Measurements from ENCODE around the gene RTEL1.
"Not testable (repeated sequence)": the region's sequence is repeated elsewhere in the genome, so short reads cannot be mapped to it uniquely, and the experiment has no call there.

The RTEL1 gene

DNA sequence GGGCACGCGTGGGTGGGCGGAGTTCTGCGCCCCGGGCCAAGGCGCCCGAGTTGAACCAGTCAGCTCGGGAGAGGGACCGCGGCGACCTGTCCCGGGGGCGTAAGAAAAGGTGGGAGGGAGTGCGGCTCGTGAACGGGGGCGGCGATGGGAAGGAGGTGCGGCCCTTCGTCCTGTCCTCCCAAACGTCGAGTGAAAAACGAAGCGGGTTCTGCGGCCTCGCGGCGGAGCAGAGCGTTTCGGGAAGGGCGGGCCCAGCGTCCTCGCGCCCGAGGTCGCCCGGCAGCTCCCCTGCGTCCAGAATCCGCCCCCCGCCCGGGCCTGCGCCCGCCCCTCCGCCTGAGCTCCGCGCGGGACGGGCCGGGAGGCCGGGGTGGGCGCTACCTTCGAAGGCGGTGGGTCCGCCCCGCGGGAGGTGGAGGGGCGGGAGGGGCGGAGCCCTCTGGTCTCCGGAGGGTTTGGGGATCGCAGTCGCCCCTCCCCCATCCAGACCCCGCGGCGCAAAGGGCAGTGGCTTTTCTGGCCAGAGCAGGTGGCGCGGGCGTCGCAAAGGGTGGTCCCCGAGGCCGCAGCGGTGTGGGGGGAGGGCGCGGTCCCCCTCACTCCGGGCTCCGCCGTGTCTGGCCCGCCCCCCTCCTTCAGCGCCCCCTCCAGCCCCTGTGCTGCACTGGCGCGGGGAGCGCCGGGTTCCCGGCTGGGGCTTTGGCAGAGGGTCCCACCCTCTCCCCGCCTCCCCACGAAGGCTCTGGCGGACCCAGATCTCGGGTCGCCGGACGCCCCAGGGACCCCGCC is 5.7 kb upstream of the RTEL1 start:
- DNase-seq, result peak; percentile 65

DNA sequence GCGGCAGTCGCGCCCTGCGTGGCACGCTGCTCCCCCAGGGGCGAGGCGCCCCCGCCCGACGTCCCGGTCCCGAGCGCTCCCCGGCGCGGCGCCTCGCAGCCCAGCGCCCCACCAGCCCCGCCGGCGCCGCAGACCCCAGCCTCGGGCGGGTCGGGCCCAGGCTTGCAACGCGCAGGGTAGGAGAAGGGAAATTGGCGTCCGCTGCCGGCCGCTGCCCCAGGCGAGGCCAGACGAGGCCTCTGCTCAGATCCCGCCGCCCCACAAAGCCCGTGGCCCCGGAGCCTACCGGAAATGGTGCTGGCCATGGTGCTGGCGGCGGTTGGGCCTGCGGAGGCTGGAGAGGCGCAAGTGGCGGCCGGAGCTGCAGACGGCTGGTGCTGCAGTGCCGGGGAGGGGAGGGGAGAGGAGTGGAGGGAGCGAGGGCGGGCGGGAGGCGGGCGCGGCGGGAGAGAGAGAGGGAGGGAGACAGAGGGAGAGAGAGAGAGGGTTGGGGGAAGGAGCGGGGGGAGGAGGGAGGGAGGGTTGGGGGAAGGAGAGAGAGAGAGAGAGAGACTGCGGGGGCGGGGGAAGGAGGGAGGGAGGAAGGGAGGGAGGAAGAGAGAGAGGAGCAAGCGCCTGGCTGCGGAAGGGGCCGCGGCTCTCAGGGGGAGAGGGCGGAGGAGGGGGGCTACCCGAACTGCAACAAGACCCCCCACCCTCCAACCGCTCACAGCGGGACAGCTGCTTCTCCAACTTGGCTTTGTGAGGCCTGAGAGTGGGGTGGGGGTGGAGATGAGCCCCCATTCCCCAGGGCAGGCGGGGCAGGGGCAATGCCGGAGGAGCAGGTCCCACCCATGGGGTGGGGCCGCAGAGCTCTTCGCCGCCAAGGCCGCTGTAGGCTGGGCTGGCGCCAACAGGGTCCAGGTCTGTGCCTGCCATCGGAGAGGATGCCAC is 4.8 kb upstream of the RTEL1 start, which contains the start of gene STMN3:
STMN3 (minus strand) TSS at position 384 of the 933 bp plus-strand sequence; CDS start at position 305, 79 bp downstream.
- DNase-seq, result peak; percentile 87

DNA sequence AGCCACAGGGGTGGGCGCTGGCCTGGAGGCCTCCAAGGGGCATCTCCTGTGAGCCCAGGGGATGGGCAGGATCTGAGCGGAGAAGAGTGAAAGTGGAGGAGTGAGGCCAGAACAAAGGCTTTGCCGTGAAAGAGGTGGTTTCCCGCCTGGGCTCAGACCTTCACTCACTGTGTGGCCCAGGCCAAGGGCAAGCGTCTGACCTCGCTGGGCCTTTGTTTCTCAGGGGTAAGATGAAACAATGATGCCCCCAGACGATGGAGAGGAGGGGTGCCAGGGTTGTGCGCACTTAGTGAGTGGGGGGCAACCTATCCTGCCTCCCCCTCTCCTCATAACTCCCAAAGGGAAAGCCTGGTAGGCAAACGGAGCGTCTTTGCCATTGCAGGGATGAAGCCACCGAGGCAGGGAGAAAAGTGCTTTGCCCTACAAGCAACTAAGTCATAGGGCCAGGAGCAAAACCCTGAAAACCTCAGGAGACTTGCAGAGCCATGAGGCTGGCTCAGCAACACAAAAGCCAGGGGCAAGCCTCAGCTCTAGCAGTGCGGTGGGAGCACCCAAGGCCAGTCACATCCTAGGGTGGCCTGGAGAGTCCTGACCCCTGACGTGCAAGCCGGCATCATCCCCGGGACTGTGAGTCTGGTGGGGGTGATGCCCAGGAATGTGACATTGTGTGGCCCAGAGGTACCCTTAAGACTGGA is 4.0 kb upstream of the RTEL1 start:
- no peak for DNase-seq

DNA sequence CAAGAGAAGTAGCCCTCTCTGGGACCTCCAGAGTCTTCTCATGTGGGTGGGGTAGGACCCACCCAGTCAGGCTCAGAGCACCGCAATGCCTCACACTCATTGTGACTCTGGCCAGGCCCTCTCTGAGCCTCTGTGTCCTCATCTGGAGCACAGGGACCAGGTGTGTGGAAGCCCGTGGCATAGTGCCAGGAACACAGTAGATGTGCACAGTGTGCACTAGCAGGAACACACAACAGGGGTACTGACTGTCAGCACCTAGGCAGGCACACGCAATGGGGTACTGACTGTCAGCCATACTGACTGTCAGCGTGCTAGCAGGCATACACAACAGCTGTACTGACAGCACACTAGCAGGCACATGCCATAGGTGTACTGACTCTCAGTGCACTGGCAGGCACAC is 2.9 kb upstream of the RTEL1 start:
- no peak for DNase-seq

DNA sequence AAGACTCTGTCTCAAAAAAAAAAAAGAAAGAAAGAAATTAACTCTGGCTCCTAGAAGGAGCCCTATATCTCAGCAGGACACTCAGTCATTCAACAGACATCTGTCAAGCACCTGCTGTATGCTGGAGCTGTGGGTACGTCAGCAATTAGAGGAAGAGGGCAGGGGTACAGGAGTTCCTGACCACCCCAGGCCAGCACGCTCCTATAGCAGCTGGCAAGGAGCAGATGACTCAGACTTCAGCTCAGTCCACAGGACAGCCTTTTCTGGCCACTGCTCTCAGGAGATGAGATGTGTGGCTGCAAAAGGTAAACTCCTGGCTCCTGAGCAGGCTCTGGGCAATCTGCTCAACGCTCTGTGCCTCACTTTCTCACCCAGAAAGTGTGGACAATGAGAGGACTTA is 1.7 kb upstream of the RTEL1 start:
- no peak for DNase-seq

DNA sequence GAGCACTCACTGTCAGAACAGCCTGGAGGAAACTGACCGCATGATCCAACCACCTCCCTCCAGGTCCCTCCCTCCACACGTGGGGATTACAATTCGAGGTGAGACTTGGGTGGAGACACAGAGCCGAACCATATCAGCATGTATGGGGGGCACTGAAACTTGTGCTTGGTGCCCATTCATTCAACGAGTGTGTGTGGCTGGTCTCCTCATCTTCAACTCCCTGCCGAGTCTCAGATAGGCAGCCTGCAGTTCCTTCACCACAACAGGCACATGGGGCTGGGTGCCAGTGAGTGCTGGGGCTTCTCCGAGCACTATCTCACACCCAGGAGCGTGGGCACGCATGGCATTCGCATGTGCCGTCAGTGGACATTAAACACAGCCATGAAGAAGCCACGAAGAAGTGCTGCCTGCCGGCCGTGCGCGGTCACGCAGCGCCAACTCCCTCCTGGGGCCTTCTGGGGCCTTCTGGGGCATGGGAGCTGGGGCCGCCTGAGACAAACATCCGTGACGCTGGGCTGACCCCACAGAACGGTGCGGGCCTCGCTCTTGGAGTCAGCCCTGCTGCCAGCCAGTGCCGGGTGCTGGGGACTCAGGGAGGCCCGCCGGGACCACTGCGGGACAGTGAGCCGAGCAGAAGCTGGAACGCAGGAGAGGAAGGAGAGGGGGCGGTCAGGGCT is 714 bp upstream of the RTEL1 start:
- no peak for DNase-seq

DNA sequence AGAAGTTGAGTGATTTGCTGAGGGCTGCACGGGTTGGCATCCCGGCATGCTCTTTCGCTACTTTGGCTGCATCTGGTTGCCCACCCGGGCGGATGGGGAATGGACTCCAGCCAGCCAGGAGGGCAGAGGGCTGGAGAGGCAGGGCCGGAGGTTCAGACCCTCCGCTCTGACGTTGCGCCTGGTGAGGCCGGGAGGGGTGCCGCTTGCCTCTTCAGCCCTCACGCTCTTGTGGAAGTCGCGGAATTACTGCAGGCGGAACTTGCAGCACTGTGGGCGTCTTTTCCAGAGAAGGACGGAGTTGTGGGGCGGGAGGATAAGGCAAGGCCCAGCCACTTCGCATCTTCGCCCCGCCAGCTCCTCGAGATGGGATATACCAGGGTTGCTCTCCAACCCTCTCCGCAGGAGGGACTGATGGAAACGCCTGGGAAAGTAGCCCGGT is 656 bp downstream of the RTEL1 start:
- DNase-seq, result peak; percentile 23

DNA sequence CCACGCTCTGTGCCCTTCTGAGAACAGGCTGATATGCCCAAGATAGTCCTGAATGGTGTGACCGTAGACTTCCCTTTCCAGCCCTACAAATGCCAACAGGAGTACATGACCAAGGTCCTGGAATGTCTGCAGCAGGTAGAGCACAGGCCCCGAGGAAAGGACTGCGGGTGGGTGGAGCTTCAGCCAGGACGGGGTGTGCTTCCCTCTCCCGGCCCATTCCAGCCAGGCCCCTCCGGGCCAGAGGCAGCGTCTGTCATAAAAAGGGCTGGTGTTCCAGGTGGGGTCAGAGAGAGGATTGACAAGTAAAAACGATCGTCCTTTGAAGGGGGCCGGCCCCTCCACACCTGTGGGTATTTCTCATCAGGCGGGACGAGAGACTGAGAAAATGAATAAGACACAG is 1.3 kb downstream of the RTEL1 start:
- DNase-seq, result no peak

DNA sequence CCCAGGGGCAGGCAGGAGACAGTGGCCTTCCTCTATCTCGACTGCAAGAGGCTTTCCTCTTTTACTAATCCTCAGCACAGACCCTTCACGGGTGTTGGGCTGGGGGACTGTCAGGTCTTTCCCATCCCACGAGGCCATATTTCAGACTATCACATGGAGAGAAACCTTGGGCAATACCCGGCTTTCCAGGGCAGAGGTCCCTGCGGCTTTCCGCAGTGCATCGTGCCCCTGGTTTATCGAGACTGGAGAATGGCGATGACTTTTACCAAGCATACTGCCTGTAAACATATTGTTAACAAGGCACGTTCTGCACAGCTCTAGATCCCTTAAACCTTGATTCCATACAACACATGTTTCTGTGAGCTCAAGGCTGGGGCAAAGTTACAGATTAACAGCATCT is 2.1 kb downstream of the RTEL1 start:
- DNase-seq, result not testable (repeated sequence)

DNA sequence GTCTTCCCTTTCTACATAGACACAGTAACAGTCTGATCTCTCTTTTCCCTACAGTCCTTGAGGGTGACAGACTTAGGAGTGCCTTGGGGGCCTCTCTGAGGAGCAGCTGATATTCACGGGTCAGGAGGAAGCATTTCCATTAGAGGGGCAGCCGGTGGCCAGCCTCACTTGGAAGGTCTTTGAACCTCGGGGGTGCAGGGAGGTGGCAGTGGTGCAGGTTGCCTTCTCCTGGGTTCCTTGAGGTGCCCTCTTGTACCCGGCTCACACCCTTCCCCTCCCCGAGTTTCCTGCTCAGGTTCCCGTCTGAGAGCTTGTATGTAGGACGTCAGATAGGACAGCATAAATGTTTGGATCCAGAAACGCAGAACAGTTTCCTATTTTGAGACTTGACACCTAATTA is 2.5 kb downstream of the RTEL1 start:
- DNase-seq, result no peak

DNA sequence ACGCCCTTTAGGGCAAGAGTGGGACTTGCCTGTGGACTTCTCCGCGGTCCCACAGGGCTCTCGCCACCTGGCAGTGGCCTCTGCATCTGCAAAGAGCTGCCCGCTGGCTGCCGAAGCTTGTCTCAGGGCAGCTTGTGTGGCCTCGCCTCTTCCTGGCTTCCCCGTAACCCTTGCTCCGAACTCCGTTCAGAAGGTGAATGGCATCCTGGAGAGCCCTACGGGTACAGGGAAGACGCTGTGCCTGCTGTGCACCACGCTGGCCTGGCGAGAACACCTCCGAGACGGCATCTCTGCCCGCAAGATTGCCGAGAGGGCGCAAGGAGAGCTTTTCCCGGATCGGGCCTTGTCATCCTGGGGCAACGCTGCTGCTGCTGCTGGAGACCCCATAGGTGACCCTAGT is 3.0 kb downstream of the RTEL1 start:
- no peak for DNase-seq

DNA sequence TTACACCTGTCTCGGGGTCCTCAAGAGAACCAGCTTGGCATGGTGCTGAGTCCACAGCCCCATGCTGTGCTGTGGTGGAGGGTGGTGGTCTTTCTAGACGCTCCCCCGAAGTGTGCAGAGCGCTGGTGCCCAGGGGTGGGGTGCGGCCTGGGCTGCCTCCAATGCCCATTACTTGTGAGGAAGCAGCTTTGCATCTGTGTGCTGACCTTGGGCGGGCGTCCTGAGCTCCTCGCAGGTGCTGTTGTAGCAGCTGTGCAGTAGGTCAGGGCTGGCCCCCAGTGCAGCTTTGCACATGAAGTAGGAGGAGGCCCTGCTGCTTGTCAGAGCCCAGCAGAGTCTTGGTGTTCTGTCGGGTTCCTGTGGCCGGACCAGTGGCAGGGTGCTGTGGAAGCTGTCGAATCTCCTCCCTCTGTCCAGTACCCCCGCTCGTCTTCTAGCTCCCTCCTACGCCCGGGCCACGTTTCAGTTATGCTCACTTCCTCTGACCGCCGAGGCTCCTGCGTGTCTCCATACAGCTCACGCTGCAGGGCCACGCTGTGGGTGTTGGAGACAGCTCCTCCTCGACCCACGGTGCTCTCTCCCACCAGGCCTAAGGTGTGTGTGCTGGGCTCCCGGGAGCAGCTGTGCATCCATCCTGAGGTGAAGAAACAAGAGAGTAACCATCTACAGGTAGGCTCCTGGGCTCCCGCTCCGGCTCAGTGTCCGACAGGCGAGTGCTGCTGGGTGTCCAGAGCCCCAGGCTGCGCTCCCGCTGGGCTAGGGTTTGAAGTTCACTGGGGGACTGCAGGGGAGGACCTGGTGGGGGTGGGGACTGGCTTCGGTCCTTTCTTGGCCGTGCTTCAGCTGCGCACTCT is 4.1 kb downstream of the RTEL1 start:
- DNase-seq, result no peak

DNA sequence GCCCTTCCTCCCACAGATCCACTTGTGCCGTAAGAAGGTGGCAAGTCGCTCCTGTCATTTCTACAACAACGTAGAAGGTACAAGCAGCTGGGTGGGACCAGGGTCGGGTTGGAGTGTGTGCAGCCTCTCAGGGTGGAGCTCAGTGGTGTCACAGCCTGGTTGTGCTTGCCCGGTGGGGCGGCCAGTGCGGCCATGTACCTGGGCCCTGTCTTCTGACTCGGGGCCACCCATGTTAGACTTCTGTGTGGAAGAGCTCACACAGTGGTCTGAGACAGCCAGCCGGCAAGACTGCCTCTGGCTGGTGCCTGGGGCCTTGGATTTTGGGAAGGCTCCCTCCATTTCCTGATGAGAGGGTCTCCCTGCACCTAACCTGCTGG is 4.7 kb downstream of the RTEL1 start:
- DNase-seq, result no peak

DNA sequence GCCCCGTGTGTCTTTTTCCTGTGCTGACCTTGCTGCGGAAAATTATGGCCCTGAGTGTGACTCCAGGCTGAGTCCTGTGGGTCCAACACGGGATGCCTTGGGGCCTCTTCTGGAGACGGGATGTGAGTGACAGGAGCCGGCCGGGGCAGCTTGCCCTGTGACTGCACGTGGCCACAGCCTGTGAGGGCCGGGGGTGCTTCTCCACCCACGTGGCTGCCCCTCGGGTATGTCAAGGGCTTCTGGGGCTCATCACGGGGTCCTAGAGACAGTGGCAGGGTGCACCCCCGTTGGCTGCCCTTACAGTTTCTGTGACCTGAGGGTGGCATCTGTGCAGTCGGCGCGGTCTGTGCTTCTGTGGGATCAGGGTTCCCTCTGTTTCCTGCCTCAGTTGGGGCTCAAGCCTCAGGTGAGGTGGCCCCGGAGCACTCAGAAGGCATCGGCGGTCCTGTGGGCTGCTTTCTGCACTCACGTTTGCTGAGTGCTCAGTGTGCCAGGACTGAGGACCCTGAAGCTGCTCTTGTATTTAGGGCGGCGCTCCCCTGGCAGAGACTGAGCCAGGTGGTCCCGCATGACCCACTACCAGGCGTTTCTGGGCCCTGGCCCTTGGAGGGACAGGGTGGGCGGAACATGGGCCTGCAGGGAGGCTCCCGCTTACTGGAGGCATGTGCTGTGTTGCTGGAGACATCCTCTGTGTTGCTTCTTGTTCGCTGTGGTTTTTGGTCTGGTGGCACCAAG is 5.4 kb downstream of the RTEL1 start:
- no peak for DNase-seq

DNA sequence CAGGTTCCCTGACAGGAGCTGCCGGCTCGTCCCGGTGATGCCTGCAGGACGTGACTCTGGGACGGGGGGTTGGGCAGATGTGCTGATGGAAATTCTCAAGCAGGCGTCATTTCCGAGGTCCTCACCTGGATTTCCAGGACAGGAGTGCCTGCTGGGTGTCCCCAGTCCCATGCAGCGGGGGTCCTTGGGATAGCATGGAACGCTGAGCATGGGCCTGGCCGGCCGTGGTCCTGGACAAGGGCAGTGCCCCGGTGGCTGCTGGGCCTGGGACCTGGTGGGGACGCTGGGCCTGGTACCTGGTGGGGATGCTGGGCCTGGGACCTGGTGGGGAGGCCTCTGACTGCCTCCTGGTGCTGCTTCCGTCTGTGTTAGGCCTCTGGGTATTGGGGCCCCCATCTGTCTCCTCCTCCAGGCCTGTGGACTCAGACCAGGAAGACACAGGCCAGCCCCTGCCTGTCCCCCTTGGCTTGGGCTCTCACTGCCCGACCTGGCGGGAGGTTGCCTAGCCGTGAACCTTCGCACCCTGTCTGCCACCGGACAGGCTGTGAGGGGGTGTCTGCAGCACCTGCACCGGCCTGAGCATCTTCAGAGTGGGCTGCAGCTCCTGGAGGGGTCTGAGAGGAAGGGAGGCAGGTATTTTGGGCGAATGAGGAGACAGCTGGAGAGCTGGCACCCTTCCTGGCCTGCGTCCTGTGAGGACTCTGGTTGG is 6.2 kb downstream of the RTEL1 start:
- no peak for DNase-seq

DNA sequence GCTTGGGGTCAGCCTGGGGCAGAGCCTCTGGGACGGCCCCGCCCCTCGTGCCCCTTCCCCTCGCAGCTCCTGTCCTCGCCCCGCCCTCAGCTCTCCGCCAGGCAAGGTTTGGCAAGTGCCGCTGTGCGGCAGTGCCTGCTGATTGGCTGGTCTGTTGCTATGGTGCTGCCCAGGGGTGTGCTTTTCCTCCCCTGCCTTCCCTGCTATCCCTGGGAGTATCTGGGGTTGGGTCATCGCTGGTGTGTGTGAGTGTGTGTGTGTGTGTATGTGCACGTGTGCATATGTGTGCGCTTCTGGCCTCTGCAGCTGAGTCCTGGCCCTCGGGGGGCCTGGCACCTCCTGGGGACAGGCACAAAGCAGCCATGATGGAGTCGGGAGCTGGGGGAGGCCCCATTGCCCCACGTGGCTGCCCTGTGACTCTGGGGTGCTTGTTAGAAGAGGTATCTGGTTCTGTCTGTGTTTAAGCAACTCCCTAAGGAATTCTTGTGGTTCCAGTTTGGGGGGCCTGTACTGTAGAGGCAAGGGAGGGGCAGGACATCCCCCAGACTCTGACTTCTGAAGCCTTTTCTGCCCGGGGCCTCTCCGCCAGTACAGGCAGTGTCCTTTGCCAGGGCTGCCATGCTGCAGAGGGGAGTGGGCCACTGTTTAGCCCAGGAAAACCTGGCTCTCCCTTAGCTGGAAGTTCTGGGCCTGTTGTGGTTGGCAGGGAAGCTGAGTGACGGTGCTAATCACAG is 6.9 kb downstream of the RTEL1 start:
- no peak for DNase-seq

DNA sequence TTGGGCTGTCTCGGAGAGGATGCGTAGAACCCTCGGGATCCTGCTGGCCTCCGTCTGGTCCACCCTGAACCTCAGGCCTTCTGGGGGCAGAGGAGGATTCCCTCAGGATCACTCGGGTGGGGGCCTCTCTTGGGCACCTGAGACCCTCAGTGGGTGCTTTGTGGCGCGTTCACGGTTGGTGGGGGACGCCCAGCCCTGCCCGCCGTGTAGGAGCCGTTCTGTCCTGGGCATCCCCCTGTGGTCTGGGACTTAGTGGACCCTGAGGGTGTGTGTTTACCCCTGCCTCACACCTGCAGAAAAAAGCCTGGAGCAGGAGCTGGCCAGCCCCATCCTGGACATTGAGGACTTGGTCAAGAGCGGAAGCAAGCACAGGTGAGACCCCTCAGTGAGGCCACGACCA is 7.6 kb downstream of the RTEL1 start:
- DNase-seq, result no peak

DNA sequence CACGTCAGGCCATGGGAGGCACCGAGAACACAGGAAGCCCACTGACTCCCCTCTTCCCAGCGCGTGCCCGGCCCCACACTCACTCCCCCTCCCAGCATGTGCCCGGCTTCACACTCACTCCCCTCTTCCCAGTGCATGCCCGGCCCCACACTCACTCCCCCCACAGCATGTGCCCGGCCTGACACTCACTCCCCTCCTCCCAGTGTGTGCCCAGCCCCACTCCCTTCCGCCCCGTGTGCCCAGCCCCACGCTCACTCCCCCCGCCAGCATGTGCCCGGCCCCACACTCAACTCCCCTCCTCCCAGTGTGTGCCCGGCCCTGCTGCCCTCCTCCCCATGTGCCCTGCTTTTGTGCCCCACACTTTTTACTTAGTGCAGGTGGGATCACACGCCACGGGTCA is 9.7 kb downstream of the RTEL1 start:
- no peak for DNase-seq

DNA sequence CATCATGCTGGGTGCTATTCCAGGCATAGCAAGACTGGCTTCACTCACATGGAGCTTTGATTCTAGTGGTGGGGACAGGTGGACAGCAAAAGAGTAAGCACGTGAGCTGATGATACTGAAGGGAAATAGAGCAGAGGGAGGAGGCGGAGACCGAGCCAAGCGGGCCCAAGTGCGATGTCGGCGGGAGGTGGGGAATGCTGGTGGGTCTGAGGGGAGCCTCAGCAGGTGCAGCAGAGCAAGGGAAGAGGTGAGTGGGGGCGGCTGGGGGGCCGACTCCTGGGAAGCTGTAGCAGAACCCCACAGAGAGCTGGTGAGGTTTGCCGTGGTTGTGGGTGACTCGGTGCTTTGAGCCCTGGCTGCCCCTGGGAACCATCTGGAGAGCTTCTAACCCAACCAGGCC is 10.2 kb downstream of the RTEL1 start:
- no peak for DNase-seq

DNA sequence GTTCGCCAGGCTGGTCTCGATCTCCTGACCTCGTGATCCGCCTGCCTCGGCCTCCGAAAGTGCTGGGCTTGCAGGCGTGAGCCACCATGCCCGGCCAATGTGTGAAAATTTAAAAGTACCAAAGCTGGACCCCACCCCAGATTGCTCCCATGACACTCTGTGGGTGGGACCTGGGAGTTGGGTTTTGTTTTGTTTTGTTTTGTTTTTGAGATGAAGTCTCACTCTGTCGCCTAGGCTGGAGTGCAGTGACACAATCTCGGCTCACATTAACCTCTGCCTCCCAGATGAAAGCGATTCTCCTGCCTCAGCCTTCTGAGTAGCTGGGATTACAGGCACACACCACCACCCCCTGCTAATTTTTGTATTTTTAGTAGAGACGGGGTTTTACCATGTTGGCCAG is 13.6 kb downstream of the RTEL1 start:
- not testable (repeated sequence) for DNase-seq

All from CD4-positive, alpha-beta T cell treated with Interleukin-6 for 4 hours (primary cell).